Hepatocyte (in vitro differentiated cells): ENCODE data around the gene COCH.

Experiments
- CTCF ChIP-seq: fragments of 200-600 bp; sonication (generic); IDR thresholded peaks from 2 replicates; pipeline ENCODE4 v1.5.1; 2016; ENCODE audit warnings: antibody characterized with exemption, mild to moderate bottlenecking; ENCODE audit not compliant: poor library complexity
- EZH2 ChIP-seq: fragments of 200-600 bp; sonication (generic); IDR thresholded peaks from 2 replicates; pipeline ENCODE4 v1.6.1; 2016; ENCODE audit warnings: antibody characterized with exemption, mild to moderate bottlenecking, borderline replicate concordance
- EZH2phosphoT487 ChIP-seq: fragments of 200-600 bp; sonication (generic); IDR thresholded peaks from one replicate; pipeline ENCODE4 v1.6.1; 2018; ENCODE audit warnings: antibody characterized with exemption, mild to moderate bottlenecking, low read depth, moderate library complexity; ENCODE audit not compliant: unreplicated experiment, severe bottlenecking

DNA sequence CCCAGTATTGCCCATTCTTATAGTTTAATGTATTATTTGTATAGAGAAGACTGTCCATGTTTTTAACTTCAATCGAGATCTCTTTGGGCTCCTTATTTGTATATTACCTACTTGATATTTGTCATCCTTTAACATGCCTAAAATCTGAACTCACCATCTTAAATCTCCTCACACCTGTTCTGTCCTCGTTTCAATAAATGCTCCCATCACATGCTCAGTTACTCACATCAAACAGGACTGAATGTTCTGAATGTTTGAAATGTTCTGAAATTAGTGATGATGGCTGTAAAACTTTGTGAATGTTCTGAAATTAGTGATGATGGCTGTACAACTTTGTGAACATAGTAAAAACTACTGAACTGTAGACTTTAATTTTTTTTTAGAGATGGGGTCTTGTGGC, 34.5 kb downstream of the COCH start:
- TF ChIP-seq CTCF (no peak), EZH2phosphoT487 (no peak), EZH2 (no peak)
